ENCODE results near the gene CSDE1.

CSDE1 gene

DNA sequence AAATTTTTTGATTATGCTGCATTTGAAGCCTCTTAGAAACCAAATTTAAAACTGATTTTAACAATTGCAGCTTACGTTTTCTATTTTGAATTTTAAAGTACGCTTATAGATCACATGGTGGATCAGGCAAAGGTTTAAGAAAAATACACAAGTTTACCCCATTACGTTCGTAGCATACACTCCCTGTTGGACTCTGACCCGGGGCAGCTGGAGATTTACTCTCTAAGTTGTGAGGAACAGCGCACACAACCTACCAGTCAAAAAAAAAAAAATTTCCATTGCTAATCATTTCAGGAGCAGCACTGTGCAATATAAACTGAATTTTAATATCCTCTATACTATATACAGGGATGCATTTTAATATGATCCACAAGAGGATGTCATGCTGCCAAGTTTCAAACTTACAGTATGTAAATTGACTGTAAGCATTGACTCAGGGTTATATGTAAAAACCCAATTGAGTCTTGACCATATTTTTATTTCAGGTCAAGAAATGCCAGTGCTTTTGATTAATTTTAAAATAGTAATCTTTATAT, 20.4 kb downstream of the CSDE1 start:
- Mint-ChIP-seq H3K36me3 (ENCODE audit: low read depth) (peaks cover 89% of the 10 kb centered on the region), H3K27ac (no peak overlapping the region), H3K4me3 (no peak overlapping the region), H3K9me3 (no peaks in the 10 kb centered on the region), H3K27me3 (no peaks in the 10 kb centered on the region), H3K4me1 (ENCODE audit: low read depth) (peaks cover 3% of the 10 kb centered on the region)
- intact Hi-C loops (cut with micrococcal nuclease): no loop called here

DNA sequence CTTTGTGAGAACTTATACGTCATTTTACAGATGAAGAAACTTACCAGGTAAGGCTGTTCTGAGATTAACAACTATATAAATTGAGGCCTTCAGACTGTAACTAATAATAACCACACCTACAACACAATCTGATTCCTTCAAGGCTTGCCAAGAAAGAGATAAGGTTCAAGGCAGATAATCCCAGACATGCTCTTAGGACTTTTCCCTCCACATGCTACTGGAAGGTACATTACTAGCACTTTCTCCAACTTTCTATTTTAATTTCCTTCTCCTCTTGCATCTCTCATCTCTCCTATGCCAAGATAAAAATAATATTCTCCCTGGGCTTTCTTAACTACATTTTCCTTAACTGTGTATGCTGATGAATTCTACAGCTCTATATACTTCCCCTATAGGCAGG, 22.3 kb downstream of the CSDE1 start:
- H3K9me3 Mint-ChIP-seq: no peaks in the 10 kb centered on the region
- H3K27me3 Mint-ChIP-seq: no peaks in the 10 kb centered on the region
- H3K4me1 Mint-ChIP-seq (ENCODE audit: low read depth): no peaks in the 10 kb centered on the region
- peaks cover 94% of the 10 kb centered on the region for H3K36me3 Mint-ChIP-seq (ENCODE audit: low read depth)
- no peak overlapping the region for H3K27ac Mint-ChIP-seq
- no peak overlapping the region for H3K4me3 Mint-ChIP-seq
- intact Hi-C loops (cut with micrococcal nuclease): no loop called here

DNA sequence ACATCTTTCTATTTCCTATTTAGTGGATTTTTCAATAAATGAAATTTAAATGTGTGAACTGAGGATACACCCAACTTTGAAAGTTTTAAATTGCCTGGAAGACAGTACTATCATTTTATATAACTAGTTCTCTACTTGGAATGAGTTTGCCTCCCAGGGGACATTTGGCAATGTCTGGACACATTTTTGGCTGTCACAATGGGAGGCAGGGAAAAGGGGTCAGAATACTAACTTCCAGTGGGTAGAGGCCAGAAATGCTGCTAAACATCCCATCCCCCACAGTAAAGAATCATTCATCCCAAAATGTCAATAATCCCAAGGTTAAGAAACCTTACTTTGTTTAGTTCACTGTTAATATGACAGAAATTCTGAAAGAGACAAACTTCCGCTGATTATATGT, 28.0 kb downstream of the CSDE1 start:
- no peak overlapping the region for H3K4me3 Mint-ChIP-seq
- peaks cover 99% of the 10 kb centered on the region for H3K36me3 Mint-ChIP-seq (ENCODE audit: low read depth)
- no peaks in the 10 kb centered on the region for H3K4me1 Mint-ChIP-seq (ENCODE audit: low read depth)
- no peaks in the 10 kb centered on the region for H3K27me3 Mint-ChIP-seq
- intact Hi-C loops (cut with micrococcal nuclease): loop anchor here (2.0 kb wide), 1 partner anchor 15 kb away; no protein-coding TSS in a partner anchor
- no peak overlapping the region for H3K27ac Mint-ChIP-seq
- H3K9me3 Mint-ChIP-seq: no peaks in the 10 kb centered on the region

DNA sequence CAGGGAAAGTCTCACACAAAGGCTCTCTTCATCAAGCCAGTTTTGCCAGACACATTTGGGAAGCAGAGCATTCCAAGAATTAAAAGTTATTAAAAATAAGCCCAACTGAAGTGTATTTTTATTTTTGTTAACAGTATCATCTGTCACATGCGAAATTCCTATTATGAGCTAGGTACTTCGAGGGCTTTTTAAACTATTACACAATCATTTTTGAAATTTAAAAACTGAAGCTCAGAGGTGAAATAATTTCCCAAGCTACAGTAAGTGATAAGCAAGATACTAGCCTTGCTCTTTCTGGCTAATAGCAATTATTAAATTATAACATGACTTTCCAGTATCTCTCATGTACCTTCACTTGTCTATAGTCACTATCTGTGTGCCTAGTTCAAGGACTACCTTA, 29.2 kb downstream of the CSDE1 start:
- no peaks in the 10 kb centered on the region for H3K9me3 Mint-ChIP-seq
- H3K4me1 Mint-ChIP-seq (ENCODE audit: low read depth): no peaks in the 10 kb centered on the region
- peaks cover 99% of the 10 kb centered on the region for H3K36me3 Mint-ChIP-seq (ENCODE audit: low read depth)
- no peak overlapping the region for H3K27ac Mint-ChIP-seq
- intact Hi-C loops (cut with micrococcal nuclease): loop anchor here (2.0 kb wide), 1 partner anchor 16 kb away; no protein-coding TSS in a partner anchor
- H3K27me3 Mint-ChIP-seq: no peaks in the 10 kb centered on the region
- no peak overlapping the region for H3K4me3 Mint-ChIP-seq

DNA sequence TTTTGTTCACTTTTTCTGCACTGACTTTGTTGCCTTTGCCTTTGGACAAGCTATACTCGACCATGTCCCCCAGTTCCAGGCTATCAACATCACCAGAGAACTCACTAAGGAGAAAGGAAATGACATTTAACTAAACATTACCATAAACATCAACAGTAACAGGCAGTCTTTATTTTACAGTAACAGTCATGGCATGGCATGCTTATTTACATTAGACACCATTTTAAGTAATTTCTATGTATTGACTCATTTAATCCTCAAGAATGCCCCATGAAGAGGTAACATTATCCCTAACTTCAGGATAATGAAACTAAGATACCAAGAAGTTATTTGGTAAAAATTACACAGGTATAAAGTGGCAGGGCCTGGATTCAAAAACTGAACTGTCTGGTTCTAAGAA, 32.6 kb downstream of the CSDE1 start:
- H3K27ac Mint-ChIP-seq: no peak overlapping the region

DNA sequence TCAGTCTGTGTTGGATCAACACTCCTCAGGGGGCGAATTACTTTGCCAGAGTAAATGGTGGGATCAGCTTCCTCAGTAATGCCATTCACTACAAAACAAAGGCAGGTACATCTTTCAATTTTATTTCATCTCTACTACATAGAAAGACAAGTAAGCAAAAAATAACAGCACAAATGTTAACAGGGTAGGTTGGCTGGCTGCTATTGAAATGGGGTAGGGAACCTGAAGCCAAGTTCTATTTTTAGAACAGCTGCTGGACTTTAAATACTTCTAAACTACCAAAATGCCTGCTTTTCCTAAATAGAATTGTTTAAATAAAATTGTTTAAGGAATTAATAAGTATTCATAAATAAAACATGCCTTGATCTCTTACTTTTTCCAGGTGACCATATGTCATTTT, 33.9 kb downstream of the CSDE1 start:
- no peak overlapping the region for H3K27ac Mint-ChIP-seq
- H3K4me1 Mint-ChIP-seq (ENCODE audit: low read depth): no peaks in the 10 kb centered on the region
- H3K9me3 Mint-ChIP-seq: no peaks in the 10 kb centered on the region
- intact Hi-C loops (cut with micrococcal nuclease): no loop called here
- H3K4me3 Mint-ChIP-seq: no peak overlapping the region
- H3K27me3 Mint-ChIP-seq: no peaks in the 10 kb centered on the region
- peaks cover 99% of the 10 kb centered on the region for H3K36me3 Mint-ChIP-seq (ENCODE audit: low read depth)

More for the DNA sequence above, 32.6 kb downstream of the CSDE1 start:
- peaks cover 99% of the 10 kb centered on the region for H3K36me3 Mint-ChIP-seq (ENCODE audit: low read depth)
- intact Hi-C loops (cut with micrococcal nuclease): no loop called here
- no peak overlapping the region for H3K4me3 Mint-ChIP-seq
- no peaks in the 10 kb centered on the region for H3K9me3 Mint-ChIP-seq
- H3K27me3 Mint-ChIP-seq: no peaks in the 10 kb centered on the region
- H3K4me1 Mint-ChIP-seq (ENCODE audit: low read depth): no peaks in the 10 kb centered on the region

DNA sequence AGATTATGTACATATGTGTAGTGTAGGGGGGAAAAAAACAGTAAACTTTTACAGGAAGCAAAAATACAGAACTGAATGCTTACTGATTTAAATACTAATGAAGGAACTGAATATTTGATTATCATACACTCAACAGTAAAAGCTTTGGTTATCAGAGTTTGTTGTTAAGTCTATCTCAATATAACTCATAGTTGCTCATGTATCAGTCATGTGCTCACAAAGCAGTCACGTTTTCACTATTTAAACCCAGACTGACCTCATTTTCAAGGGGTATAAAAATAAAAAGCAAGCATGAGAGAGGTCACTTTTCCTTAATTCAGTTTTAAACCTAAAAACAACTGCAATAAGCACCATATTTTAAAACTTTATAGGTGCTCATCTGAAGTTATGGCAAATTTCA, 34.3 kb downstream of the CSDE1 start:
- H3K36me3 Mint-ChIP-seq (ENCODE audit: low read depth): peaks cover 99% of the 10 kb centered on the region
- H3K4me1 Mint-ChIP-seq (ENCODE audit: low read depth): no peaks in the 10 kb centered on the region
- no peak overlapping the region for H3K4me3 Mint-ChIP-seq
- no peaks in the 10 kb centered on the region for H3K9me3 Mint-ChIP-seq
- H3K27me3 Mint-ChIP-seq: no peaks in the 10 kb centered on the region
- intact Hi-C loops (cut with micrococcal nuclease): no loop called here
- H3K27ac Mint-ChIP-seq: no peak overlapping the region

DNA sequence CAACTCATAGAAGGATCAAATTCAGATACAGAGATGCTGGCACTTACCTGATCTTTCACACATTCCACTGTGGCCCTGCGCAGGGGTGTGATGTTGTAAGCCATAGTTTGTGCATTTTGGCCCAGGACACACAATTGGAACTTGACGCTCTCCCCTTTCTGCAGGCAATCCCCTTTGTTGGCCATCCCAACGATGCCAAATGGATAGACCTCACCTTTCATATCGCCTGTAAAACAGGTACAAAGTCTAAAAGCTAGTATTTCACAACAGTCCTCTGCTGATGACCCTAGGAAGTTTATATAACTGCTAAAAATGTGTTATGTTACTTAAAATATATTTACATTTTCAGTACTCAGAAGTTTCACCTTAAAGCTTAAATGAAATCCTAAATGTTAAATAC, 37.3 kb downstream of the CSDE1 start:
- intact Hi-C loops (cut with micrococcal nuclease): no loop called here
- peaks cover 89% of the 10 kb centered on the region for H3K36me3 Mint-ChIP-seq (ENCODE audit: low read depth)
- no peaks in the 10 kb centered on the region for H3K27me3 Mint-ChIP-seq
- no peaks in the 10 kb centered on the region for H3K4me1 Mint-ChIP-seq (ENCODE audit: low read depth)
- H3K9me3 Mint-ChIP-seq: no peaks in the 10 kb centered on the region
- no peak overlapping the region for H3K4me3 Mint-ChIP-seq
- H3K27ac Mint-ChIP-seq: no peak overlapping the region

DNA sequence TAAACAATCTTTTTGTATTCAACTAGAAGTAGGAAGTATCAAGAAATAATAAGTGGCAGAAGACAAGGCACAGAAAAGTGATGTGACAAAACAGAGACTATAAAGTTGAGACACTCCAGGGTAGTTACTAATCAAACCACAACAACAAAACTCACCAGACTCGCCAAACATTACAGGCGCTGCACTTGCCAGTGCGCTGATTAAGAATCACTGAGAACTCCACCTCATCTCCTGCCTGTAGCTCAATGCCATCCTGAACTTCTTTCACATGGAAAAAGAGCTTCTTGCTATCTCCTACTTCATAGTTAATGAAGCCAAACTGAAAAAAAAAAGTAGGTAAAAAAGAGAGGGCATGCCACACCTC, 38.4 kb downstream of the CSDE1 start:
- intact Hi-C loops (cut with micrococcal nuclease): loop anchor here (5.0 kb wide), 1 partner anchor 372 kb away; no protein-coding TSS in a partner anchor
- Mint-ChIP-seq H3K4me3 (no peak overlapping the region), H3K27me3 (no peaks in the 10 kb centered on the region), H3K4me1 (ENCODE audit: low read depth) (no peaks in the 10 kb centered on the region), H3K9me3 (no peaks in the 10 kb centered on the region), H3K36me3 (ENCODE audit: low read depth) (peaks cover 78% of the 10 kb centered on the region), H3K27ac (peak overlapping the region; percentile 52)

DNA sequence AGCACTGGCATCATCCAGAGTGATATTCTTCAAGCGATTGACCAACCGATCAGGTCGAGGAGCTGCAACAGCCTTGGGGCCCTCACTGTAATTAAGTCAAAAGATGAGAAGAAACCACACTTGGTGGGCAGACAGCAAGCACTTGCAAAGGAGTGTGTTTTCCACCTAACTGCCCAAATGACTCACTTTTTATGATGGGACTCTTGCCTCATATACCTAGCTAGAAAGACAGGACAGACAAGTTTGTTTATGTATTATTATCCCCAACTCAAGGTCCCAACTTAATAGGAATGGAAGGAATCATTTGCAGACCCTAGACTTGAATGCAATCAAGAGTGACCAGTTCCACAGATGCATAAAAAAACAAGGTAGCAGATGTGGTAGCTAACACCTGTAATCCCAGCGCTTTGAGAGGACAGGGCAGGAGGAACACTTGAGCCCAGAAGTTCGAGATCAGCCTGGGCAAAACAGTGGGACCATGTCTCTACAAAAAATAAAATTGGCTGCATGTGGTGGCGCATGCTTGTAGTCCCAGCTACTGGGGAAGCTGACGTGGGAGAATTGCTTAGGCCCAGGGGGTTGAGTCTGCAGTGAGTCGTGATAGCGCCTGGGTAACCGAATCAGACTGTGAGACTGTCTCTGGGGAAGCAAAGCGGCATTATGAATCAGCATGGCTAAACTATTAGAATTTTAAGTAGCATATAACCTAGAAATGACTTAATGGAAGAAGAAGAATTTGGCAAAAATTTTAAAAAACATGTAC, 38.9 kb downstream of the CSDE1 start:
- intact Hi-C loops (cut with micrococcal nuclease): loop anchor here (5.0 kb wide), 1 partner anchor 372 kb away; no protein-coding TSS in a partner anchor
- Mint-ChIP-seq H3K36me3 (ENCODE audit: low read depth) (peaks cover 78% of the 10 kb centered on the region), H3K4me1 (ENCODE audit: low read depth) (no peaks in the 10 kb centered on the region), H3K27ac (peak overlapping the region; percentile 52), H3K27me3 (no peaks in the 10 kb centered on the region), H3K4me3 (no peak overlapping the region), H3K9me3 (no peaks in the 10 kb centered on the region)

DNA sequence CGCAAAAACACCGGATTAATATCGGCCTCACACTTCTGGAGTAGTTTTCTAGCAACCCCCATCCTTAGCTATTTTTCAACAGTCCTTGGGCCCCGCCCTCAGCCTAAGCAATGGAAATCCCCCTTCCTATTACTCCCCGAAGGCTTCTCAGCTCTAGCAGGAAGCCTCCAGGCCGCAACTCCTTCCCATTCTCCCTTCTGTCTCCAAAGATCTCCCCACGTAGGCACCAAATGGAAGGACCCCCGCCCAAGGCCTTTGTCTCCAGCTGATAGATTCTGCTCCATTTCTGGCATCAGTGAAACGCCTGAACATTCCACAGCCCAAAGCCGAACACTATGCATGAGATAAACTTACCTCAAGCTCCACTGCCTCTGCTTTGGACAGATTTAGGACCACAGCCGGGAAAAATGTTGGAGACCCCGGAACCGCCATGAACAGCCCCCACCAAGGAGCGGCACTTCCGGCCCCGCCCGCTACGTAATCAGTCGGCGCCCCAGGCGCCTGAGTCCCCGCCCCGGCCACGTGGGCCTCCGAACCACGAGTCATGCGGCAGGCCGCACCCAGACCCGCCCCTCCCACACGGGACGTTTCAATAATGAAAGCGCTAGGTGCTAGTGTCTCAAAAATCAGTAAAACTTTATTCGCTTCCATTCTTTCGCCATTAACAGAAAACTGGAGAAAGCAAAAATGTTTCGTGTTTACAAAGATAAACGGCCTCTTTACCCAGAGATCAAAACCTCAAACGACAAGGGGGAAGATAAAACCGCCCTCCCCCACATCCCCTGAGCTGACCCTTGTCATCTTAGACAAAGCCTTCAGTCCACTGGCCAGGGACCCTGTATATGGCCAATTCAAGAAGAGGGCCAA, 41.2 kb downstream of the CSDE1 start, which contains the start of gene NRAS:
Gene NRAS (minus strand): TSS at position 468 of the 867 bp plus-strand sequence. CDS start 611 bp downstream, outside the sequence.
- Mint-ChIP-seq H3K4me1 (ENCODE audit: low read depth) (no peaks in the 10 kb centered on the region), H3K4me3 (peak within 1 kb of the TSS; percentile 98), H3K27ac (peak within 1 kb of the TSS; percentile 100), H3K9me3 (no peaks in the 10 kb centered on the region), H3K27me3 (no peaks in the 10 kb centered on the region), H3K36me3 (ENCODE audit: low read depth) (peaks cover 78% of the 10 kb centered on the region)
- intact Hi-C loops (cut with micrococcal nuclease): loop anchor here (1.0 to 5.0 kb wide), 3 partner anchors 41 to 369 kb away; partner anchors contain the start of genes BCAS2 and CSDE1

DNA sequence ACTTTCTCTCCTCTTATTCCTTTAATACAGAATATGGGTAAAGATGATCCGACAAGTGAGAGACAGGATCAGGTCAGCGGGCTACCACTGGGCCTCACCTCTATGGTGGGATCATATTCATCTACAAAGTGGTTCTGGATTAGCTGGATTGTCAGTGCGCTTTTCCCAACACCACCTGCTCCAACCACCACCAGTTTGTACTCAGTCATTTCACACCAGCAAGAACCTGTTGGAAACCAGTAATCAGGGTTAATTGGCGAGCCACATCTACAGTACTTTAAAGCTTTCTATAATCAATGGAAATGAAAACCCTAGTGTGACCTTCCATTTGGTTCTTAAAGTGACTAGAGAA, 41.9 kb downstream of the CSDE1 start:
- no peaks in the 10 kb centered on the region for H3K9me3 Mint-ChIP-seq
- peak overlapping the region; percentile 100 for H3K27ac Mint-ChIP-seq
- intact Hi-C loops (cut with micrococcal nuclease): loop anchor here (1.0 to 5.0 kb wide), 3 partner anchors 41 to 369 kb away; partner anchors contain the start of genes BCAS2 and CSDE1
- no peaks in the 10 kb centered on the region for H3K27me3 Mint-ChIP-seq
- H3K4me3 Mint-ChIP-seq: peak overlapping the region; percentile 98
- no peaks in the 10 kb centered on the region for H3K4me1 Mint-ChIP-seq (ENCODE audit: low read depth)
- peaks cover 78% of the 10 kb centered on the region for H3K36me3 Mint-ChIP-seq (ENCODE audit: low read depth)

DNA sequence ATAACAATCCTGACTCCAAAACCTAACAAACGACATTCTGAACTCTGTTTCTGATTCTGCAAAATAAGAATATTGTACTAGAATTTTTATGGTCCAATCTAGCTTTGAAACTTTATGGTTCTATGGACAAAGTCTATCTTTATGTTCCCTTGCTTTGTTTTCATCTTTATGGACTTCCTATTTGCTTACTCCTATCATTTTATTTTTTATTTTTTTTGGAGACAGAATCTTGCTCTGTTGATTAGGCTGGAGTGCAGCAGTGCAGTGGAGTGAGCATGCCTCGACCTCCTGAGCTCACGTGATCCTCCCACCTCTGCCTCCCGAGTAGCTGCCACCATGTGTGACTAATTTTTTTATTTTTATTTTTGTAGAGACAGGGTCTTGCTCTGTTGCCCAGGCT, 44.8 kb downstream of the CSDE1 start:
- intact Hi-C loops (cut with micrococcal nuclease): no loop called here
- Mint-ChIP-seq H3K4me3 (no peak overlapping the region), H3K27me3 (no peaks in the 10 kb centered on the region), H3K36me3 (ENCODE audit: low read depth) (peaks cover 77% of the 10 kb centered on the region), H3K27ac (no peak overlapping the region), H3K4me1 (ENCODE audit: low read depth) (no peaks in the 10 kb centered on the region), H3K9me3 (no peaks in the 10 kb centered on the region)

DNA sequence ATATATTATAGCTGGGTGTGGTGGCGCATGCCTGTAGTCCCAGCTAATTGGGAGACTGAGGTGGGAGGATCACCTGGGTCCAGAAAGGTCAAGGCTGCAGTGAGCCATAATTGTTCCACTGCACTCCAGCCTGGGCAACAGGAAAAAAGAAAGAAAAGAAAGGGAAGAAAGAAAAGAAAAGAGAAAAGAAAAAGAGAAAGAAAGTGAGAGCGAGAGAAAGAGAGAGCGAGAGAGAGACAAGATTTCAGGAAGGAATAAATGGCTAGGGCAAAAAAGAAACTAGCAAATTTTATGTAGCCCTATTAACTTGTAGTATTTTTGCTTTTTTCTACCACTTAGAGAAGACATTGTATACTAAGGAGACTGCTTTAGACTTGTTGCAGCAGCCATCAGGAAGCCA, 47.4 kb downstream of the CSDE1 start:
- Mint-ChIP-seq H3K4me1 (ENCODE audit: low read depth) (no peaks in the 10 kb centered on the region), H3K4me3 (no peak overlapping the region), H3K27me3 (no peaks in the 10 kb centered on the region), H3K27ac (no peak overlapping the region), H3K9me3 (no peaks in the 10 kb centered on the region), H3K36me3 (ENCODE audit: low read depth) (peaks cover 83% of the 10 kb centered on the region)
- intact Hi-C loops (cut with micrococcal nuclease): no loop called here

Measured in dendritic cell treated with granulocyte-macrophage colony-stimulating factor and Interleukin-4, amounts not matched to agents 40 ng/mL and 50 ng/mL, for 4 days (primary cell).